MG63 (cell line): ENCODE data around the gene MAZ. TPM values are rescaled to one million over a fixed set of nuclear protein-coding genes. Genes with fewer than 3 reads are reported as not detected.
A peak's percentile ranks its signal among the peaks of the same experiment; 100 is the strongest.
"Not testable (repeated sequence)": the region's sequence is repeated elsewhere in the genome, so short reads cannot be mapped to it uniquely, and the experiment has no call there.

Source experiments
- DNase-seq: peaks from one replicate; pipeline ENCODE4 v3.0.0-alpha.2; 2020
- H3K27me3 ChIP-seq: fragments of 250-450 bp; sonication (Bioruptor Pico); 2 replicates; pipeline ENCODE4 v1.5.1; 2020; ENCODE audit warnings: mild to moderate bottlenecking, moderate library complexity
- H3K36me3 ChIP-seq: fragments of 250-450 bp; sonication (Bioruptor Pico); 2 replicates; pipeline ENCODE4 v1.5.1; 2020; ENCODE audit warnings: mild to moderate bottlenecking, moderate library complexity
- H3K4me3 ChIP-seq: fragments of 250-450 bp; sonication (Bioruptor Pico); 2 replicates; pipeline ENCODE4 v1.5.1; 2020; ENCODE audit warnings: mild to moderate bottlenecking, moderate library complexity
- H3K9me3 ChIP-seq: fragments of 250-450 bp; sonication (Bioruptor Pico); 2 replicates; pipeline ENCODE4 v1.5.1; 2020; ENCODE audit warnings: mild to moderate bottlenecking, moderate library complexity
- total RNA-seq: library from RNA; depleted of rRNA; stranded (reverse); fragments of >200 nt; shearing (Covaris generic); gene quantifications from 2 replicates; pipeline ENCODE4 v1.2.3, GENCODE V29; 2014; ENCODE audit warnings: low replicate concordance

Gene MAZ
- total RNA-seq, 1 experiment from 2014 or later, result 420 TPM

- peaks cover 6% of the 10 kb centered on the region; the same call in 1 of the 2 replicates for H3K27me3 ChIP-seq
- H3K4me3 ChIP-seq, result no peak within 1 kb of the TSS
- no peaks in the 10 kb centered on the region for H3K9me3 ChIP-seq
- no peak for DNase-seq
- H3K36me3 ChIP-seq, result no peaks in the 10 kb centered on the region
Observed at GRCh38 chr16:29777576-29778350, 28.6 kb upstream of the MAZ start, which contains the start of gene ZG16. Gene ZG16 (plus strand): TSS chr16:29778256. CDS start chr16:29779267, 1,011 bp downstream.

GRCh38 chr16:29779474-29779873 lies 26.9 kb upstream of the MAZ start:
- H3K4me3 ChIP-seq, result no peak overlapping the region
- peak; percentile 43 for DNase-seq

GRCh38 chr16:29783094-29783953 lies 23.0 kb upstream of the MAZ start:
- H3K27me3 ChIP-seq, H3K4me3 ChIP-seq, H3K36me3 ChIP-seq, H3K9me3 ChIP-seq, DNase-seq: not testable (repeated sequence)

More at GRCh38 chr16:29779474-29779873, 26.9 kb upstream of the MAZ start:
- no peaks in the 10 kb centered on the region for H3K36me3 ChIP-seq
- no peaks in the 10 kb centered on the region for H3K9me3 ChIP-seq
- H3K27me3 ChIP-seq, result peaks cover 6% of the 10 kb centered on the region; the same call in 1 of the 2 replicates

- DNase-seq, result no peak
- Histone ChIP-seq H3K36me3 (no peaks in the 10 kb centered on the region), H3K27me3 (peaks cover 6% of the 10 kb centered on the region; the same call in 1 of the 2 replicates), H3K9me3 (no peaks in the 10 kb centered on the region), H3K4me3 (no peak overlapping the region)
Observed at GRCh38 chr16:29784157-29784556, 22.2 kb upstream of the MAZ start.

GRCh38 chr16:29784901-29785500 lies 21.3 kb upstream of the MAZ start:
- peaks cover 5% of the 10 kb centered on the region; the same call in 1 of the 2 replicates for H3K27me3 ChIP-seq
- DNase-seq, result peak; percentile 74
- H3K36me3 ChIP-seq, result no peaks in the 10 kb centered on the region
- H3K9me3 ChIP-seq, result no peaks in the 10 kb centered on the region
- peak overlapping the region; percentile 19 for H3K4me3 ChIP-seq

- not testable (repeated sequence) for H3K36me3 ChIP-seq, DNase-seq, H3K4me3 ChIP-seq, H3K27me3 ChIP-seq, H3K9me3 ChIP-seq
Observed at GRCh38 chr16:29787155-29787554, 19.2 kb upstream of the MAZ start.

- H3K9me3 ChIP-seq, result no peaks in the 10 kb centered on the region
- DNase-seq, result no peak
- peak overlapping the region; percentile 87 for H3K4me3 ChIP-seq
- peaks cover 23% of the 10 kb centered on the region for H3K36me3 ChIP-seq
- H3K27me3 ChIP-seq, result no peaks in the 10 kb centered on the region
Observed at GRCh38 chr16:29789775-29790182, 16.6 kb upstream of the MAZ start.

GRCh38 chr16:29790183-29790948 lies 16.0 kb upstream of the MAZ start, which contains the start of gene KIF22:
Gene KIF22 (plus strand): TSS chr16:29790751. CDS start chr16:29790760, 9 bp downstream.
- Histone ChIP-seq H3K36me3 (peaks cover 29% of the 10 kb centered on the region), H3K27me3 (no peaks in the 10 kb centered on the region)
- peak; percentile 99 for DNase-seq

GRCh38 chr16:29790949-29791844 lies 15.1 kb upstream of the MAZ start:
- H3K4me3 ChIP-seq, result peak overlapping the region; percentile 87
- H3K9me3 ChIP-seq, result no peaks in the 10 kb centered on the region
- no peak for DNase-seq
- H3K36me3 ChIP-seq, result peaks cover 35% of the 10 kb centered on the region
- no peaks in the 10 kb centered on the region for H3K27me3 ChIP-seq

More at GRCh38 chr16:29790183-29790948, 16.0 kb upstream of the MAZ start, which contains the start of gene KIF22:
- H3K9me3 ChIP-seq, result no peaks in the 10 kb centered on the region
- peak within 1 kb of the TSS; percentile 87 for H3K4me3 ChIP-seq

GRCh38 chr16:29791845-29792807 lies 14.2 kb upstream of the MAZ start:
- DNase-seq, result no peak
- Histone ChIP-seq H3K36me3 (peaks cover 44% of the 10 kb centered on the region), H3K4me3 (peak overlapping the region; percentile 87), H3K27me3 (no peaks in the 10 kb centered on the region), H3K9me3 (no peaks in the 10 kb centered on the region)

GRCh38 chr16:29793153-29793552 lies 13.2 kb upstream of the MAZ start:
- H3K9me3 ChIP-seq, H3K27me3 ChIP-seq, DNase-seq, H3K4me3 ChIP-seq: not testable (repeated sequence)
- peaks cover 54% of the 10 kb centered on the region for H3K36me3 ChIP-seq

- no peak for DNase-seq
Observed at GRCh38 chr16:29794231-29794710, 12.1 kb upstream of the MAZ start.

GRCh38 chr16:29802416-29802935 lies 3.9 kb upstream of the MAZ start:
- H3K9me3 ChIP-seq, result no peaks in the 10 kb centered on the region
- no peaks in the 10 kb centered on the region for H3K27me3 ChIP-seq
- H3K36me3 ChIP-seq, result peaks cover 65% of the 10 kb centered on the region
- H3K4me3 ChIP-seq, result no peak overlapping the region
- no peak for DNase-seq

More at GRCh38 chr16:29794231-29794710, 12.1 kb upstream of the MAZ start:
- Histone ChIP-seq H3K36me3 (peaks cover 65% of the 10 kb centered on the region), H3K9me3 (no peaks in the 10 kb centered on the region), H3K4me3 (no peak overlapping the region), H3K27me3 (no peaks in the 10 kb centered on the region)

- Histone ChIP-seq H3K4me3 (peak overlapping the region; percentile 70), H3K27me3 (no peaks in the 10 kb centered on the region), H3K9me3 (no peaks in the 10 kb centered on the region), H3K36me3 (peaks cover 65% of the 10 kb centered on the region)
- DNase-seq, result no peak
Observed at GRCh38 chr16:29804020-29804419, 2.3 kb upstream of the MAZ start.
